ENCODE measurements around the gene PKNOX2. TPM values are rescaled to one million over a fixed set of nuclear protein-coding genes. Genes with fewer than 3 reads are reported as not detected.

Gene PKNOX2
- total and polyA plus RNA-seq, 7 donors = 0.23 to 4.7 (median 1.4) TPM

GRCh38 chr11:125327518-125328224, 163.1 kb downstream of the PKNOX2 start:
- Histone ChIP-seq H3K4me3 (no peak overlapping the region), H3K4me1 (no peaks in the 10 kb centered on the region), H3K36me3 (no peaks in the 10 kb centered on the region), H3K9me3 (no peaks in the 10 kb centered on the region), H3K27ac (no peak overlapping the region), H3K27me3 (no peaks in the 10 kb centered on the region)
- no peak for TF ChIP-seq EP300 (IDR thresholded peaks at IDR 0.05)
- TF ChIP-seq POLR2AphosphoS5 (IDR thresholded peaks at IDR 0.05) = no peak
- TF ChIP-seq CTCF (IDR thresholded peaks at IDR 0.05) = no peak
- TF ChIP-seq POLR2A (IDR thresholded peaks at IDR 0.05) = no peak
- 62 to 64% methylated on average over 7 of the region's 7 CpGs for WGBS, 2 donors
- intact Hi-C loops (cut with DNase I) = no loop called here
- DNase-seq = no peak

- intact Hi-C loops (cut with DNase I) = no loop called here
- Histone ChIP-seq H3K36me3 (no peaks in the 10 kb centered on the region), H3K4me1 (no peaks in the 10 kb centered on the region), H3K27ac (no peak overlapping the region), H3K27me3 (no peaks in the 10 kb centered on the region), H3K9me3 (no peaks in the 10 kb centered on the region), H3K4me3 (no peak overlapping the region)
- whole genome bisulfite sequencing, 2 donors = 82 to 88% methylated on average over 1 of the region's 1 CpG
- DNase-seq = no peak
- no peak for TF ChIP-seq POLR2AphosphoS5 (IDR thresholded peaks at IDR 0.05)
These were observed 163.7 kb downstream of the PKNOX2 start for GRCh38 chr11:125328225-125328580.

- Histone ChIP-seq H3K27me3 (no peaks in the 10 kb centered on the region), H3K9me3 (no peaks in the 10 kb centered on the region), H3K36me3 (no peaks in the 10 kb centered on the region), H3K4me1 (no peaks in the 10 kb centered on the region), H3K27ac (no peak overlapping the region), H3K4me3 (no peak overlapping the region)
- intact Hi-C loops (cut with DNase I) = no loop called here
- no peak for DNase-seq
- 57 to 66% methylated on average over 9 of the region's 9 CpGs for WGBS, 2 donors
- TF ChIP-seq POLR2AphosphoS5 (IDR thresholded peaks at IDR 0.05) (no peak), POLR2A (IDR thresholded peaks at IDR 0.05) (no peak), EP300 (IDR thresholded peaks at IDR 0.05) (no peak), CTCF (IDR thresholded peaks at IDR 0.05) (no peak)
These were observed 165.2 kb downstream of the PKNOX2 start for GRCh38 chr11:125329786-125330185.

- TF ChIP-seq CTCF (IDR thresholded peaks at IDR 0.05) = no peak
- no peak for TF ChIP-seq POLR2AphosphoS5 (IDR thresholded peaks at IDR 0.05)
- TF ChIP-seq POLR2A (IDR thresholded peaks at IDR 0.05) = no peak
- TF ChIP-seq EP300 (IDR thresholded peaks at IDR 0.05) = no peak
- WGBS, 2 donors = 79 to 88% methylated on average over 10 of the region's 10 CpGs
- no peaks in the 10 kb centered on the region for H3K4me1 ChIP-seq
- no peak overlapping the region for H3K27ac ChIP-seq
- intact Hi-C loops (cut with DNase I) = no loop called here
- DNase-seq = no peak
- H3K9me3 ChIP-seq = no peaks in the 10 kb centered on the region
- no peak overlapping the region for H3K4me3 ChIP-seq
- no peaks in the 10 kb centered on the region for H3K36me3 ChIP-seq
- no peaks in the 10 kb centered on the region for H3K27me3 ChIP-seq
These were observed 166.1 kb downstream of the PKNOX2 start for GRCh38 chr11:125330462-125331325.

GRCh38 chr11:125331357-125332035, 166.9 kb downstream of the PKNOX2 start:
- Histone ChIP-seq H3K4me1 (no peaks in the 10 kb centered on the region), H3K27ac (no peak overlapping the region), H3K27me3 (no peaks in the 10 kb centered on the region), H3K36me3 (no peaks in the 10 kb centered on the region), H3K9me3 (no peaks in the 10 kb centered on the region), H3K4me3 (no peak overlapping the region)
- WGBS, 2 donors = 65 to 74% methylated on average over 9 of the region's 9 CpGs
- intact Hi-C loops (cut with DNase I) = no loop called here
- DNase-seq = no peak
- TF ChIP-seq EP300 (IDR thresholded peaks at IDR 0.05) = no peak
- TF ChIP-seq CTCF (IDR thresholded peaks at IDR 0.05) = no peak
- TF ChIP-seq POLR2A (IDR thresholded peaks at IDR 0.05) = no peak
- TF ChIP-seq POLR2AphosphoS5 (IDR thresholded peaks at IDR 0.05) = no peak

Data from sigmoid colon (tissue), 7 donors.